Measurements from ENCODE around the gene RER1.
A peak's percentile ranks its signal among the peaks of the same experiment; 100 is the strongest.

The RER1 gene

GRCh38 chr1:2408859-2409276, 17.2 kb downstream of the RER1 start:
- DNase-seq: no peak

- no peak for DNase-seq
These were observed 18.1 kb downstream of the RER1 start for GRCh38 chr1:2409745-2410144.

- no peak for DNase-seq
These were observed 20.3 kb downstream of the RER1 start for GRCh38 chr1:2411801-2412394.

GRCh38 chr1:2412395-2412772, 20.7 kb downstream of the RER1 start, which contains the start of gene PEX10:
TSS of gene PEX10 (minus strand) at chr1:2412564. CDS start at chr1:2412502, 62 bp downstream.
- DNase-seq: peak; percentile 88

- peak; percentile 20 for DNase-seq
These were observed 21.3 kb downstream of the RER1 start for GRCh38 chr1:2412773-2413494.

GRCh38 chr1:2413495-2414296, 22.1 kb downstream of the RER1 start:
- no peak for DNase-seq

GRCh38 chr1:2414297-2414958, 22.8 kb downstream of the RER1 start:
- DNase-seq: no peak

GRCh38 chr1:2415337-2415736, 23.7 kb downstream of the RER1 start:
- no peak for DNase-seq

GRCh38 chr1:2415801-2416208, 24.2 kb downstream of the RER1 start:
- DNase-seq: no peak

GRCh38 chr1:2416403-2416802, 24.8 kb downstream of the RER1 start:
- no peak for DNase-seq

GRCh38 chr1:2417083-2417832, 25.6 kb downstream of the RER1 start:
- no peak for DNase-seq

- no peak for DNase-seq
These were observed 26.2 kb downstream of the RER1 start for GRCh38 chr1:2417833-2418225.

GRCh38 chr1:2418791-2419320, 27.2 kb downstream of the RER1 start:
- DNase-seq: no peak

- no peak for DNase-seq
These were observed 27.8 kb downstream of the RER1 start for GRCh38 chr1:2419416-2419815.

- no peak for DNase-seq
These were observed 30.9 kb downstream of the RER1 start for GRCh38 chr1:2422523-2422922.

- DNase-seq: no peak
These were observed 34.3 kb downstream of the RER1 start for GRCh38 chr1:2425892-2426291.

GRCh38 chr1:2426540-2426939, 34.9 kb downstream of the RER1 start:
- no peak for DNase-seq

- no peak for DNase-seq
These were observed 35.4 kb downstream of the RER1 start for GRCh38 chr1:2427051-2427450.

GRCh38 chr1:2427976-2428375, 36.3 kb downstream of the RER1 start:
- no peak for DNase-seq

GRCh38 chr1:2428490-2428889, 36.8 kb downstream of the RER1 start:
- no peak for DNase-seq

- no peak for DNase-seq
These were observed 38.3 kb downstream of the RER1 start for GRCh38 chr1:2429780-2430591.
